ENCODE results near the gene ATOH7.

DNA sequence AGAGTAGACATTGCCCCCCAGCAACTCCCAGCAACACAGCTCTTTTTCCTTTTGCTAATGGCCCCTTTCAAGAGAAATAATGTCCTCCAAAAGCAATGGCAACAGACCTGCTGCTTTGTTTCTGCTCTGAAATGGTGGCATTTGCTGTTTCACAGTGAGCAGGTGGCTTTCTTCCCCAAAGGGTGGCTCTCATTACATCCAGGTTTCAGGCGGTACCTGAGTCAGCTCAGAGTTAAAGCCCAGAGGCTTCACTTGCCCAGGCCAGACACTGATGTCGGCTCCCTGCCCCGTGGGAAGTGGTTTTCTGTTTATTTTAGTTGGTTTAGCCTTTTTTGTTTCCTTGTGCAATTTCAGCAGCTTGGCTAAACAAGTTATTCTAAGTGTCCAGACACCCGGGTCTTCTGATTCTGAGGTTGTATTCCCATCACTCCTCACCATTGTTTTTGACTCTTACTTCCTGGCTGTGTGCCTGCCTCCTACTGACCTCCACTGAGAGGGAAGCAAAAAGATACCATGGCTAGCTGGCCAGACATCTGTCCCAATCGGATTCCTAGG lies 7.8 kb upstream of the ATOH7 start:
- TF ChIP-seq, protein P1, sequence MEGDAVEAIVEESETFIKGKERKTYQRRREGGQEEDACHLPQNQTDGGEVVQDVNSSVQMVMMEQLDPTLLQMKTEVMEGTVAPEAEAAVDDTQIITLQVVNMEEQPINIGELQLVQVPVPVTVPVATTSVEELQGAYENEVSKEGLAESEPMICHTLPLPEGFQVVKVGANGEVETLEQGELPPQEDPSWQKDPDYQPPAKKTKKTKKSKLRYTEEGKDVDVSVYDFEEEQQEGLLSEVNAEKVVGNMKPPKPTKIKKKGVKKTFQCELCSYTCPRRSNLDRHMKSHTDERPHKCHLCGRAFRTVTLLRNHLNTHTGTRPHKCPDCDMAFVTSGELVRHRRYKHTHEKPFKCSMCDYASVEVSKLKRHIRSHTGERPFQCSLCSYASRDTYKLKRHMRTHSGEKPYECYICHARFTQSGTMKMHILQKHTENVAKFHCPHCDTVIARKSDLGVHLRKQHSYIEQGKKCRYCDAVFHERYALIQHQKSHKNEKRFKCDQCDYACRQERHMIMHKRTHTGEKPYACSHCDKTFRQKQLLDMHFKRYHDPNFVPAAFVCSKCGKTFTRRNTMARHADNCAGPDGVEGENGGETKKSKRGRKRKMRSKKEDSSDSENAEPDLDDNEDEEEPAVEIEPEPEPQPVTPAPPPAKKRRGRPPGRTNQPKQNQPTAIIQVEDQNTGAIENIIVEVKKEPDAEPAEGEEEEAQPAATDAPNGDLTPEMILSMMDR (conservative IDR thresholded peaks at IDR 0.05): no peak
- TF ChIP-seq ZFX (IDR thresholded peaks at IDR 0.05): no peak

Measured in C4-2B (cell line).